HepG2 (cell line): ENCODE results near the gene WDR18. TPM values are rescaled to one million over a fixed set of nuclear protein-coding genes. Genes with fewer than 3 reads are reported as not detected.

Source experiments
- FOXP1 ChIP-seq, 2 experiments: fragments of 450-650 bp in 1 of 2; IDR thresholded peaks; 2 replicates each; pipeline ENCODE4 v1.6.1; 2017 to 2018; ENCODE audit warnings: antibody characterized with exemption in 1 of 2
- GATA4 ChIP-seq: sonication (generic); IDR thresholded peaks from 2 replicates; pipeline ENCODE4 v1.6.1; 2016; ENCODE audit warnings: antibody characterized with exemption, low read depth, borderline replicate concordance
- GLI4 ChIP-seq: sonication (generic); formaldehyde crosslinking; IDR thresholded peaks from 2 replicates; pipeline ENCODE4 v1.5.1; 2020; ENCODE audit warnings: missing genetic modification reagents, mild to moderate bottlenecking, moderate library complexity, borderline replicate concordance
- HNF4G ChIP-seq, 2 experiments: sonication (generic) in 1 of 2; formaldehyde crosslinking in 1 of 2; IDR thresholded peaks; 2 replicates each; pipeline versions ENCODE4 v1.4.0 to v1.6.1; 2011 to 2020; ENCODE audit warnings: borderline replicate concordance in 2 of 2, low read depth in 2 of 2, mild to moderate bottlenecking in 2 of 2, low read length in 1 of 2, missing genetic modification reagents in 1 of 2, moderate library complexity in 1 of 2
- KDM4B ChIP-seq: sonication (generic); formaldehyde crosslinking; IDR thresholded peaks from 2 replicates; pipeline ENCODE4 v1.4.0; 2020; ENCODE audit warnings: missing genetic modification reagents
- KMT2B ChIP-seq: IDR thresholded peaks from 2 replicates; pipeline ENCODE4 v1.6.1; 2016; ENCODE audit warnings: missing genetic modification reagents, missing compliant biosample characterization
- MXI1 ChIP-seq: IDR thresholded peaks from 3 replicates; pipeline ENCODE4 v1.6.1; 2012; ENCODE audit warnings: low read depth, low read length, inconsistent platforms, borderline replicate concordance
- SIX1 ChIP-seq: sonication (generic); formaldehyde crosslinking; IDR thresholded peaks from 2 replicates; pipeline ENCODE4 v1.4.0; 2020; ENCODE audit warnings: missing genetic modification reagents, borderline replicate concordance
- TBP ChIP-seq: sonication (generic); formaldehyde crosslinking; IDR thresholded peaks from 2 replicates; pipeline ENCODE4 v1.5.0; 2020; ENCODE audit warnings: missing genetic modification reagents
- ZFYVE20 ChIP-seq: sonication (generic); formaldehyde crosslinking; IDR thresholded peaks from 2 replicates; pipeline ENCODE4 v1.8.0; 2023; ENCODE audit warnings: low read depth, mild to moderate bottlenecking, moderate library complexity, missing genetic modification reagents, borderline replicate concordance
- ZNF333 ChIP-seq: sonication (generic); formaldehyde crosslinking; IDR thresholded peaks from 2 replicates; pipeline ENCODE4 v1.4.0; 2020; ENCODE audit warnings: mild to moderate bottlenecking, missing genetic modification reagents, borderline replicate concordance
- ZNF382 ChIP-seq: sonication (generic); formaldehyde crosslinking; IDR thresholded peaks from 2 replicates; pipeline ENCODE4 v1.5.0; 2020; ENCODE audit warnings: missing genetic modification reagents, mild to moderate bottlenecking, borderline replicate concordance
- ZNF777 ChIP-seq: sonication (generic); formaldehyde crosslinking; IDR thresholded peaks from 2 replicates; pipeline ENCODE4 v1.4.0; 2020; ENCODE audit warnings: missing genetic modification reagents
- polyA plus RNA-seq, 8 experiments: library from polyadenylated mRNA; depleted of rRNA in 3 of 8; stranded (reverse) in 7 of 8; unstranded in 1 of 8; fragments of >200 nt; fragmentation: Illumina TruSeq in 4 of 8; extraction: Trizol in 4 of 8; gene quantifications; 2 replicates each; pipeline versions ENCODE4 v1.2.1 to v1.2.3, GENCODE V29; 2011 to 2016; ENCODE audit warnings: low read depth in 4 of 8, missing spikeins in 1 of 8, mixed read lengths in 1 of 8; ENCODE audit not compliant: insufficient read depth in 1 of 8
- total RNA-seq, 5 experiments: library from RNA; depleted of rRNA; stranded (reverse); fragments of >200 nt; fragmentation: Illumina TruSeq; extraction: Trizol; gene quantifications; 2 replicates each; pipeline ENCODE4 v1.2.3, GENCODE V29; 2016; ENCODE audit warnings: low read depth in 1 of 5
- TF ChIP-seq, protein P1 (sequence below): fragments of 450-650 bp; IDR thresholded peaks from 2 replicates; pipeline ENCODE4 v1.6.1; 2017
- TF ChIP-seq, protein P2 (sequence below): sonication (generic); formaldehyde crosslinking; IDR thresholded peaks from 2 replicates; pipeline ENCODE4 v1.4.0; 2020; ENCODE audit warnings: missing genetic modification reagents, low read depth, mild to moderate bottlenecking, borderline replicate concordance
- TF ChIP-seq, protein P3 (sequence below): sonication (generic); formaldehyde crosslinking; IDR thresholded peaks from 2 replicates; pipeline ENCODE4 v1.9.0; 2022; ENCODE audit warnings: low read depth, missing genetic modification reagents
- TF ChIP-seq, protein P4 (sequence below): sonication (generic); formaldehyde crosslinking; IDR thresholded peaks from 2 replicates; pipeline ENCODE4 v1.5.0; 2020; ENCODE audit warnings: mild to moderate bottlenecking, missing genetic modification reagents, borderline replicate concordance
- TF ChIP-seq, protein P5 (sequence below): conservative IDR thresholded peaks from 2 replicates; pipeline ENCODE4 v1.6.1; 2018; ENCODE audit warnings: missing genetic modification reagents

The WDR18 gene
- total and polyA plus RNA-seq, 2 of the 13 experiments (the other 11 are each of a cell fraction or from before 2014, with no cell fraction given), result 36.4 to 47.6 TPM

DNA sequence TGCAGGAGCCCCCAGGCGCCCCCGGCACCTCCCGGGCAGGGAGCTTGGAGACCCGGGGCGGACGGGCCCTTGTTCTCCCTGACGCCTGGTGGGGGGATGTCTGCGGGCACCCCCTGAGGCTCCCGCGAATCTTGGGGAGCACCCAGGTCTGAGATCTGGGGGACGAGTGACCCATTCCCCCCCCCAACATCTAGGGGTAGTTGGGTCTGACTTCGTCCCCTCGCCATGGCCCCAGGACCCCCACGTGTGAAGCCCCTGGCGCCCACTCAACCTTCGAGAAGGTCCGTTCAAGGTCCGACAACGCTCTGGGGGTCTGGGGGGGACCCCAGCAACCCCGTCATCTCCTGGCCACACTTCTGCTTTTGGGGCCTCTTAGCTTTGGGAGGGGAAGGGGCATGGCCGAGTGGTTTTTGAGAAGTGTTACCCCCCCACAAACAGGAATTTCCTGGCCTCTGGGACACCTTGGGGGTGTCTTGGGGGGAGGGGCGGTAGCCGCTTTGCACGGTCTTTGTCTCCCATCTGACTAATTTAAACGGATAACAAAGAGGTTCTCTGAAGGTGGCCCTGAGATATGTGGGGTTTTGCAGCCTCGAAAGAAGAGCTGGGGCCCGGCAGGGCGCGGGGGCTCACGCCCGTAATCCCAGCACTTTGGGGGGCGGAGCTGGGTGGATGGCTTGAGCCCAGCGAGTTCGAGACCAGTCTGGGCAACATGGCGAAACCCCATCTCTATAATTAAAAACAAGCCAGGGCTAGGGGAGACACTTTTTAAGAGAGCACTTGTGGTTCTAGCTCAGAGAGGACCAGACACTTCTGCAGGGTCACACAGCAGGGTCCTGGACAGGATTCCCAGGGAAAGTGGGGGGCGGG is 42.9 kb downstream of the WDR18 start (continued):
- TF ChIP-seq, protein P1, sequence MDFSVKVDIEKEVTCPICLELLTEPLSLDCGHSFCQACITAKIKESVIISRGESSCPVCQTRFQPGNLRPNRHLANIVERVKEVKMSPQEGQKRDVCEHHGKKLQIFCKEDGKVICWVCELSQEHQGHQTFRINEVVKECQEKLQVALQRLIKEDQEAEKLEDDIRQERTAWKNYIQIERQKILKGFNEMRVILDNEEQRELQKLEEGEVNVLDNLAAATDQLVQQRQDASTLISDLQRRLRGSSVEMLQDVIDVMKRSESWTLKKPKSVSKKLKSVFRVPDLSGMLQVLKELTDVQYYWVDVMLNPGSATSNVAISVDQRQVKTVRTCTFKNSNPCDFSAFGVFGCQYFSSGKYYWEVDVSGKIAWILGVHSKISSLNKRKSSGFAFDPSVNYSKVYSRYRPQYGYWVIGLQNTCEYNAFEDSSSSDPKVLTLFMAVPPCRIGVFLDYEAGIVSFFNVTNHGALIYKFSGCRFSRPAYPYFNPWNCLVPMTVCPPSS, result no peak
- TF ChIP-seq ZNF333 (CRISPR knock-in tag) (no peak), GLI4 (CRISPR knock-in tag) (no peak), HNF4G (IDR thresholded peaks at IDR 0.05; ENCODE audit: borderline replicate concordance, low read depth, low read length) (no peak), HNF4G (CRISPR knock-in tag; IDR thresholded peaks at IDR 0.05; ENCODE audit: borderline replicate concordance, low read depth) (no peak), ZFYVE20 (CRISPR knock-in tag) (no peak), KMT2B (CRISPR knock-in tag) (no peak), TBP (no peak), GATA4 (no peak), FOXP1 (IDR thresholded peaks at IDR 0.05) (no peak), FOXP1 (CRISPR knock-in tag; IDR thresholded peaks at IDR 0.05) (no peak), ZNF382 (CRISPR knock-in tag) (no peak), ZNF777 (CRISPR knock-in tag) (no peak), SIX1 (CRISPR knock-in tag) (no peak), MXI1 (no peak), KDM4B (CRISPR knock-in tag) (no peak)
- TF ChIP-seq, protein P2, sequence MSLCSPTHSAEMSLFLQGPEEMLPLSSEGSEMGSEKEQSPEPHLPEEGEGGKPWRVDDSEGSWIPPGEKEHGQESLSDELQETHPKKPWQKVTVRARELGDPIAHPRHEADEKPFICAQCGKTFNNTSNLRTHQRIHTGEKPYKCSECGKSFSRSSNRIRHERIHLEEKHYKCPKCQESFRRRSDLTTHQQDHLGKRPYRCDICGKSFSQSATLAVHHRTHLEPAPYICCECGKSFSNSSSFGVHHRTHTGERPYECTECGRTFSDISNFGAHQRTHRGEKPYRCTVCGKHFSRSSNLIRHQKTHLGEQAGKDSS (CRISPR knock-in tag), result no peak
- TF ChIP-seq, protein P3, sequence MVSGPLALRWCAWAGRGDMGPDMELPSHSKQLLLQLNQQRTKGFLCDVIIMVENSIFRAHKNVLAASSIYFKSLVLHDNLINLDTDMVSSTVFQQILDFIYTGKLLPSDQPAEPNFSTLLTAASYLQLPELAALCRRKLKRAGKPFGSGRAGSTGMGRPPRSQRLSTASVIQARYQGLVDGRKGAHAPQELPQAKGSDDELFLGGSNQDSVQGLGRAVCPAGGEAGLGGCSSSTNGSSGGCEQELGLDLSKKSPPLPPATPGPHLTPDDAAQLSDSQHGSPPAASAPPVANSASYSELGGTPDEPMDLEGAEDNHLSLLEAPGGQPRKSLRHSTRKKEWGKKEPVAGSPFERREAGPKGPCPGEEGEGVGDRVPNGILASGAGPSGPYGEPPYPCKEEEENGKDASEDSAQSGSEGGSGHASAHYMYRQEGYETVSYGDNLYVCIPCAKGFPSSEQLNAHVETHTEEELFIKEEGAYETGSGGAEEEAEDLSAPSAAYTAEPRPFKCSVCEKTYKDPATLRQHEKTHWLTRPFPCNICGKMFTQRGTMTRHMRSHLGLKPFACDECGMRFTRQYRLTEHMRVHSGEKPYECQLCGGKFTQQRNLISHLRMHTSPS, result no peak
- TF ChIP-seq, protein P4, sequence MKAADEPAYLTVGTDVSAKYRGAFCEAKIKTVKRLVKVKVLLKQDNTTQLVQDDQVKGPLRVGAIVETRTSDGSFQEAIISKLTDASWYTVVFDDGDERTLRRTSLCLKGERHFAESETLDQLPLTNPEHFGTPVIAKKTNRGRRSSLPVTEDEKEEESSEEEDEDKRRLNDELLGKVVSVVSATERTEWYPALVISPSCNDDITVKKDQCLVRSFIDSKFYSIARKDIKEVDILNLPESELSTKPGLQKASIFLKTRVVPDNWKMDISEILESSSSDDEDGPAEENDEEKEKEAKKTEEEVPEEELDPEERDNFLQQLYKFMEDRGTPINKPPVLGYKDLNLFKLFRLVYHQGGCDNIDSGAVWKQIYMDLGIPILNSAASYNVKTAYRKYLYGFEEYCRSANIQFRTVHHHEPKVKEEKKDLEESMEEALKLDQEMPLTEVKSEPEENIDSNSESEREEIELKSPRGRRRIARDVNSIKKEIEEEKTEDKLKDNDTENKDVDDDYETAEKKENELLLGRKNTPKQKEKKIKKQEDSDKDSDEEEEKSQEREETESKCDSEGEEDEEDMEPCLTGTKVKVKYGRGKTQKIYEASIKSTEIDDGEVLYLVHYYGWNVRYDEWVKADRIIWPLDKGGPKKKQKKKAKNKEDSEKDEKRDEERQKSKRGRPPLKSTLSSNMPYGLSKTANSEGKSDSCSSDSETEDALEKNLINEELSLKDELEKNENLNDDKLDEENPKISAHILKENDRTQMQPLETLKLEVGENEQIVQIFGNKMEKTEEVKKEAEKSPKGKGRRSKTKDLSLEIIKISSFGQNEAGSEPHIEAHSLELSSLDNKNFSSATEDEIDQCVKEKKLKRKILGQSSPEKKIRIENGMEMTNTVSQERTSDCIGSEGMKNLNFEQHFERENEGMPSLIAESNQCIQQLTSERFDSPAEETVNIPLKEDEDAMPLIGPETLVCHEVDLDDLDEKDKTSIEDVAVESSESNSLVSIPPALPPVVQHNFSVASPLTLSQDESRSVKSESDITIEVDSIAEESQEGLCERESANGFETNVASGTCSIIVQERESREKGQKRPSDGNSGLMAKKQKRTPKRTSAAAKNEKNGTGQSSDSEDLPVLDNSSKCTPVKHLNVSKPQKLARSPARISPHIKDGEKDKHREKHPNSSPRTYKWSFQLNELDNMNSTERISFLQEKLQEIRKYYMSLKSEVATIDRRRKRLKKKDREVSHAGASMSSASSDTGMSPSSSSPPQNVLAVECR (CRISPR knock-in tag), result peak; percentile 4; the same call in 1 of the 2 replicates
- TF ChIP-seq, protein P5, sequence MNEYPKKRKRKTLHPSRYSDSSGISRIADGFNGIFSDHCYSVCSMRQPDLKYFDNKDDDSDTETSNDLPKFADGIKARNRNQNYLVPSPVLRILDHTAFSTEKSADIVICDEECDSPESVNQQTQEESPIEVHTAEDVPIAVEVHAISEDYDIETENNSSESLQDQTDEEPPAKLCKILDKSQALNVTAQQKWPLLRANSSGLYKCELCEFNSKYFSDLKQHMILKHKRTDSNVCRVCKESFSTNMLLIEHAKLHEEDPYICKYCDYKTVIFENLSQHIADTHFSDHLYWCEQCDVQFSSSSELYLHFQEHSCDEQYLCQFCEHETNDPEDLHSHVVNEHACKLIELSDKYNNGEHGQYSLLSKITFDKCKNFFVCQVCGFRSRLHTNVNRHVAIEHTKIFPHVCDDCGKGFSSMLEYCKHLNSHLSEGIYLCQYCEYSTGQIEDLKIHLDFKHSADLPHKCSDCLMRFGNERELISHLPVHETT (CRISPR knock-in tag), result no peak
